Gastrocnemius medialis (tissue), 4 donors: ENCODE results near the gene DNM3. TPM values are rescaled to one million over a fixed set of nuclear protein-coding genes. Genes with fewer than 3 reads are reported as not detected.

ENCODE experiments used
- ATAC-seq, 2 donors: fragments of 150-250 bp; one replicate each; pipeline ENCODE4 v1.9.1; 2016
- DNase-seq, 2 donors: peaks; one replicate each; pipeline ENCODE4 v3.0.0-alpha.2; 2019
- H3K27ac ChIP-seq, 4 donors: fragments of 200-600 bp; sonication (generic); 1 replicate in 1 of 4; 2 replicates in 3 of 4; pipeline ENCODE4 v1.5.1; 2016 to 2018; ENCODE audit warnings: mild to moderate bottlenecking in 2 of 4, moderate library complexity in 1 of 4
- H3K27me3 ChIP-seq, 3 donors: fragments of 200-600 bp; sonication (generic) in 2 of 3; 1 replicate in 1 of 3; 2 replicates in 2 of 3; pipeline versions ENCODE4 v1.5.1 to v1.6.0; 2016 to 2019; ENCODE audit warnings: mild to moderate bottlenecking in 1 of 3, moderate library complexity in 1 of 3
- H3K36me3 ChIP-seq, 2 donors: fragments of 200-600 bp; sonication (generic) in 1 of 2; one replicate each; pipeline ENCODE4 v1.5.1; 2017 to 2018
- H3K4me1 ChIP-seq, 2 donors: fragments of 200-600 bp; sonication (generic) in 1 of 2; one replicate each; pipeline ENCODE4 v1.5.1; 2016 to 2017; ENCODE audit warnings: mild to moderate bottlenecking in 2 of 2
- H3K4me3 ChIP-seq, 4 donors: fragments of 200-600 bp; sonication (generic) in 3 of 4; 1 replicate in 1 of 4; 2 replicates in 3 of 4; pipeline ENCODE4 v1.5.1; 2016 to 2019; ENCODE audit warnings: mild to moderate bottlenecking in 2 of 4
- H3K9me3 ChIP-seq, 3 donors: fragments of 200-600 bp; sonication (generic) in 2 of 3; 1 replicate in 1 of 3; 2 replicates in 2 of 3; pipeline ENCODE4 v1.5.1; 2016 to 2019
- CTCF ChIP-seq, 5 experiments: fragments of 450-650 bp in 3 of 5; fragments of 200-600 bp in 2 of 5; sonication (generic) in 2 of 5; IDR thresholded peaks in 4 of 5; conservative IDR thresholded peaks in 1 of 5; 1 replicate in 4 of 5; 2 replicates in 1 of 5; pipeline ENCODE4 v1.5.1; 2016 to 2019; ENCODE audit warnings: antibody characterized with exemption in 5 of 5, mild to moderate bottlenecking in 3 of 5, moderate library complexity in 3 of 5
- POLR2A ChIP-seq, 2 donors: fragments of 450-650 bp; IDR thresholded peaks; one replicate each; pipeline ENCODE4 v1.6.1; 2017; ENCODE audit warnings: antibody characterized with exemption in 2 of 2, mild to moderate bottlenecking in 2 of 2, moderate library complexity in 2 of 2
- in situ Hi-C, 4 donors: fragments of 200-750 bp; cut with MboI; loops; one replicate each; pipeline versions ENCODE4 v1.15.0 to v1.8.0; 2017; ENCODE audit warnings: low sequenced_read_pairs in 4 of 4
- intact Hi-C: fragments of 100-400 bp; cut with DNase I; formaldehyde crosslinking; loops from one replicate; pipeline ENCODE4 v1.15.1; 2023; ENCODE audit warnings: low total_unique reads
- microRNA counts, 2 donors: library from miRNA; unstranded; fragments of <30 nt; microRNA quantifications; one replicate each; lab custom pipeline; 2016
- microRNA-seq, 2 donors: library from miRNA; unstranded; fragments of <30 nt; microRNA quantifications; one replicate each; pipeline ENCODE4, GENCODE V29; 2016; ENCODE audit warnings: borderline replicate concordance in 2 of 2
- total RNA-seq, 4 donors: library from RNA; depleted of rRNA; stranded (reverse); fragments of >200 nt; gene quantifications; one replicate each; pipeline versions ENCODE4 v1.1.0 to v1.2.3, GENCODE V29; 2016

The DNM3 gene
- total RNA-seq, 4 donors from 2014 or later = 0.35 to 1.6 (median 1.1) TPM

- Histone ChIP-seq H3K36me3 (no peaks in the 10 kb centered on the region), H3K9me3 (no peaks in the 10 kb centered on the region), H3K4me3 (no peak overlapping the region), H3K27ac (no peak overlapping the region), H3K27me3 (no peaks in the 10 kb centered on the region), H3K4me1 (peaks cover 0 to 8% of the 10 kb centered on the region in 2 donors)
- TF ChIP-seq POLR2A (IDR thresholded peaks at IDR 0.05) (no peak), CTCF (IDR thresholded peaks at IDR 0.05 in 4 of 5, conservative IDR thresholded peaks at IDR 0.05 in 1 of 5) (no peak)
- DNase-seq = no peak
- intact Hi-C loops = no loop called here
- in situ Hi-C loops = loop anchor here in 1 of 4 donors (25.0 kb wide), 1 partner anchor 251 kb away; no protein-coding TSS in a partner anchor
- no peak for ATAC-seq
These were observed 619.6 kb downstream of the DNM3 start for GRCh38 chr1:172460887-172461315.

MicroRNA genes within 50 kb of the gene (microRNA counts, 767-probe panel; counts per million panel counts)
- microRNA hsa-miR-199a-3p+hsa-miR-199b-3p (lab: Ali Mortazavi, UCI) (9,903 to 10,078 counts per million in 2 donors), microRNA hsa-miR-199a-5p (lab: Ali Mortazavi, UCI) (356 to 448 counts per million in 2 donors), microRNA hsa-miR-214-3p (lab: Ali Mortazavi, UCI) (356 to 448 counts per million in 2 donors)

Small RNA genes within 50 kb of the gene (microRNA-seq; reads per million reads assigned to microRNA genes)
- gene MIR199A2 (20.1 to 20.5 reads per million in 2 donors), gene MIR3120 (0 reads per million in 2 donors)

Other genes with a start within 250 kb of the DNM3 start
- gene MYOCOS, start 219.3 kb upstream of the DNM3 start, total RNA-seq = under 1 TPM in 1 of 4 donors, not detected in 3; 0.20 TPM
- gene MYOC, start 188.8 kb upstream of the DNM3 start, total RNA-seq = 10 to 100 TPM in 2 of 4 donors, 1 to 10 TPM in 2; 5.0 to 17.4 (median 8.6) TPM
- 10 to 100 TPM in 1 of 4 donors, 1 to 10 TPM in 3; 4.6 to 11.1 (median 5.0) TPM for gene VAMP4, start 99.4 kb upstream of the DNM3 start, total RNA-seq
- gene METTL13, start 59.8 kb upstream of the DNM3 start, total RNA-seq = 10 to 100 TPM; 18.6 to 32.8 (median 23.5) TPM